ENCODE measurements around the gene OLFM2.

- TF ChIP-seq POLR2A (IDR thresholded peaks at IDR 0.05; ENCODE audit: borderline replicate concordance, extremely low read depth, insufficient read depth, insufficient read length): no peak
- no peak for TF ChIP-seq CTCF (IDR thresholded peaks at IDR 0.05 in 2 of 3, conservative IDR thresholded peaks at IDR 0.05 in 1 of 3; ENCODE audit: borderline replicate concordance in 1 of 3, insufficient read depth in 1 of 3, low read depth in 2 of 3, low read length in 2 of 3)
- TF ChIP-seq RAD21 (IDR thresholded peaks at IDR 0.05; ENCODE audit: low read depth): no peak
- no peak for TF ChIP-seq EZH2phosphoT487 (IDR thresholded peaks at IDR 0.05; ENCODE audit: borderline replicate concordance)
- no peak for TF ChIP-seq REST (IDR thresholded peaks at IDR 0.05; ENCODE audit: low read depth)
- TF ChIP-seq SRF (IDR thresholded peaks at IDR 0.05; ENCODE audit: low read depth): no peak
Measured at GRCh38 chr19:9868983-9869617, 67.2 kb downstream of the OLFM2 start.
